GM19193 (cell line): Measurements from ENCODE around the gene ITGA3.

Source experiments
- POLR2A ChIP-seq: IDR thresholded peaks from 4 replicates; pipeline ENCODE4 v1.6.1; 2011; ENCODE audit not compliant: insufficient read depth, insufficient read length; ENCODE audit errors: extremely low read depth

ITGA3 gene

GRCh38 chr17:50128441-50129352, 72.8 kb downstream of the ITGA3 start:
- TF ChIP-seq POLR2A = no peak

GRCh38 chr17:50129353-50129727, 73.4 kb downstream of the ITGA3 start:
- no peak for TF ChIP-seq POLR2A

GRCh38 chr17:50129728-50130558, 74.0 kb downstream of the ITGA3 start, which contains the start of gene SAMD14:
TSS of gene SAMD14 (minus strand) at chr17:50130160. CDS start at chr17:50124959, 5,201 bp downstream.
- TF ChIP-seq POLR2A = no peak

GRCh38 chr17:50130559-50131305, 74.8 kb downstream of the ITGA3 start:
- TF ChIP-seq POLR2A = no peak

GRCh38 chr17:50132104-50132794, 76.3 kb downstream of the ITGA3 start:
- peak; percentile 41 for TF ChIP-seq POLR2A

GRCh38 chr17:50133028-50133768, 77.3 kb downstream of the ITGA3 start:
- TF ChIP-seq POLR2A = no peak

- TF ChIP-seq POLR2A = no peak
These were observed 77.8 kb downstream of the ITGA3 start for GRCh38 chr17:50133769-50134099.

- peak; percentile 15 for TF ChIP-seq POLR2A
These were observed 78.5 kb downstream of the ITGA3 start for GRCh38 chr17:50134206-50135110.

GRCh38 chr17:50135316-50136095, 79.6 kb downstream of the ITGA3 start:
- no peak for TF ChIP-seq POLR2A

GRCh38 chr17:50136096-50136687, 80.3 kb downstream of the ITGA3 start:
- no peak for TF ChIP-seq POLR2A

- TF ChIP-seq POLR2A = no peak
These were observed 81.1 kb downstream of the ITGA3 start for GRCh38 chr17:50137042-50137441.
